AG08395 (cell line): ENCODE data around the gene ENPP6.
A peak's percentile ranks its signal among the peaks of the same experiment; 100 is the strongest.

ENCODE experiments used
- DNase-seq: peaks from one replicate; pipeline ENCODE4 v3.0.0; 2012; ENCODE audit warnings: mixed read lengths, low spot score

The ENPP6 gene

DNA sequence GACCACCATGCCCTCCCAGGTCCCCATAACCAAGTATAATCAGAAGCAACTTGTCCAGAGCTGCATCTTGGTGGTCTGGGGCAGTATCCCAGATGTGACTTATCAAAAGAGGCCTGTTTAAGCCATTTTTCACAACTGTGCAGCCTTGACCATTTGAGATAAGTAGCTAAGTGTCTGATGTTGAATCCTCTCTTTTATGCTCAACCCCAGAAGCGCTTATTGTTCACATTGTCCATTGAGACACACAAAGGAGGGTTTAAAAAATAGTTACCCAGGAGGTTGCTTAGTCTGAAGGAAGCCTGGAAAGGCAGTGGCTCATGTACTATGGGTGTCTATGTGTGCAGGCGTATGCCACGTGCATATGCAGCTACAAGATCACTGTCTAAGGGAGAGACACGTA, 27.0 kb downstream of the ENPP6 start:
- no peak for DNase-seq

- no peak for DNase-seq
These were observed 27.7 kb downstream of the ENPP6 start for GRCh38 chr4:184189966-184190365.

GRCh38 chr4:184188443-184189400, 29.0 kb downstream of the ENPP6 start:
- DNase-seq: no peak

DNA sequence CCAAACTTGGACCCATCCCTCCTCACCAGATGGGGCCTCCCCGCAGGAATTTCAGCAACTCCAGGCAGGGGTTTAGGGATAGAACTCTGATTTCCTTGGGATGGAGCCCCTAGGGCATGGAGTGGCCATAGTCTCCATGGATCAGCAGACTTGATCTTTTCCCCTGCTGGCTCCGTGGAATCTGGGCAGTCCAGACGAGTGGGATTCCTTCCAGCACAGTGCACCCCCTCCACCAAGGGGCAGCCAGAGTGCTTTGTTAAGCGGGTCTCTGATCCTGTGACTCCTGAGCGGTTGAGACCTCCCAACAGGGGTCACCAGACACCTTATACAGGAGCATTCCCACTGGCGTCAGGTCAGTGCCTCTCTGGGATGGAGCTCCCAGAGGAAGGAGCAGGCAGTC, 40.4 kb downstream of the ENPP6 start:
- DNase-seq: no peak

DNA sequence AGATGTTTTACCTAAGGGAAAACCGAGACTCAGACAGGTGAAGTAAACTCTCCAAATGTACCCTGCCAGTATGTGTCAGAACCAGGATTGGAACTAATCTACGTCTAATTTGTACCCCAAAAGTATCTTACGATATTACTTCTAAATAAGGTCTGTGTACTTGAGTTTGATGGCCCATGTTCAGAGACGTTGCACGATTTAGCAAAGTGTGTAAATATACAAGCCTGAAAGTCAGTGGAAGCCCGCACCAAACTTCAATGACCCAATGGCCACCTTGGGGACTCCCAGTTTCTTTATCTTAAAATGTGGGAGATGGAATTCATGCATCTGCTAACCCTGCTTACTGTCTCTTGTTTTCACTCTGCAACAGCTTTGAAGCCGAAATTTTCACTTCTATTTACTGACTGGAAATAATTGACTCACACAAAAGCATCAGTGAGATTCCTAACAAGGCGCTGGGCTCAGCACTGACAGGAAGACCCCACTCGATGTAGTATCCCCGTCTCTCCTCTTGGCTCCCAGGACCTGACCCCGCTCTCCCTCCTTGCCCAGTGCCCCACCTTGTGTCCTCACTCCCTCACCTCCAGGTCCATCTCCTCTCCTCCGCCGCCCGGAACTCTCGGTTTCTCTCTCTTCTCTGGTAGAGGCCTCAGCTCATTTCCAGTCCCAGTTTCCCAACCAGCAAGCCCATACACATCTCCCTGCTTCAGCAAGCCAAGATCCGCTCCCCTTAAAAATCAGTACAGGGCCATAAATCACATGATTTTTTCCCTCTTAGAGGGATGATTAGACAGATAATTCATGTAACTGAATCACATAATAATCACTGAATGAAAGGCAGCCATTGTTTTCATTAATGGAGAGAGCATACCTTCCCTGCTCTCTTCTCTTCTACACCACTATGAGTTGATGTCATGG, 42.8 kb downstream of the ENPP6 start:
- no peak for DNase-seq

DNA sequence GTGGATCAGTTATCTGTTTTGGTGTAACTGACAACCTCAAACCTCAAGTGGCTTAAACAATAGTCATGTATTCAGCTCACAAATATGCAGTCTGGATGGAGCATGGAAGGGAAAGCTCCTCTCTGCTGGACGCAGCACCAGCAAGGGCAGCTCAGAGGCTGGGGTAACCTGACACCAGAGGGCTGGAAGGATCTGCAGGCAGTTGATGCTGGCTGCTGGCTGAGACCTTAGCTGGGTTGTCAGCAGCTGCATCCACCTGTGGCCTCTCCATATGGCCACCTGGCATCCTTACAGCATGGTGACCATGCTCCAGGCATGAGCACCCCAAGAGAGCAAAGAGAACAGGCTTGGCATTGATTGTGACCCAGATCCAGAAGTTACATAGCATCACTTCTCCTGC, 46.7 kb downstream of the ENPP6 start:
- DNase-seq: peak; percentile 20

DNA sequence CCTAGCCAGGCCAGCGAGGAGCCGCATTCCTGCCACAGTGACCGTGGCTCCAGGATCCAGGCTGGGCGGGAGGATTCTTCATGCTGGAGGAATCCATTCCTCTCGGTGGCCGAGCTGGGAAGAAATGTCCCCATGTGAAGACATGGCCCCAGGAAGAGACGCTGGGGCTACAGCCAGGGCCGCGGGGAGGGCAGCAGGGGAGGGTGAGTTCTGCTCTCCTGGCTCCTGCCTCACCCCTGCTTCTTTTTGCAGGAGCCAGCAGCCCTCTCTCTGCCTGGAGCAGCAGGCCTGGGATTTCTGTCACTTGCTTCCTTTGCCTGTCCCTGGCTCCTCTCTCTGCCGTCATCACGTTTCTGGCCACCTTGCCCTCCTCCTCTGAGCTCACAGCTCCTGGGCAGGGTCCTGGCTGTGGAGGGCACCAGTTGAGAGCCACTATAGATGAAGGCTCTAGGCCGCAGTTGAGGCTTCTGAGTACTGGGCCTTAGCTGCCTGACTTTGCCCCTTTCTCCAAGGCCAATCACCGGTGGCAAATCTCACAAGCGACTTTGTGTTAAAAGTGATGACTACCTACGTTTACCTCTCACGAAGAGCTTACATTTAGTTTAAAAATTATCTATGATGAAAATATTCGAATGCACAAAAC, 48.3 kb downstream of the ENPP6 start:
- no peak for DNase-seq

DNA sequence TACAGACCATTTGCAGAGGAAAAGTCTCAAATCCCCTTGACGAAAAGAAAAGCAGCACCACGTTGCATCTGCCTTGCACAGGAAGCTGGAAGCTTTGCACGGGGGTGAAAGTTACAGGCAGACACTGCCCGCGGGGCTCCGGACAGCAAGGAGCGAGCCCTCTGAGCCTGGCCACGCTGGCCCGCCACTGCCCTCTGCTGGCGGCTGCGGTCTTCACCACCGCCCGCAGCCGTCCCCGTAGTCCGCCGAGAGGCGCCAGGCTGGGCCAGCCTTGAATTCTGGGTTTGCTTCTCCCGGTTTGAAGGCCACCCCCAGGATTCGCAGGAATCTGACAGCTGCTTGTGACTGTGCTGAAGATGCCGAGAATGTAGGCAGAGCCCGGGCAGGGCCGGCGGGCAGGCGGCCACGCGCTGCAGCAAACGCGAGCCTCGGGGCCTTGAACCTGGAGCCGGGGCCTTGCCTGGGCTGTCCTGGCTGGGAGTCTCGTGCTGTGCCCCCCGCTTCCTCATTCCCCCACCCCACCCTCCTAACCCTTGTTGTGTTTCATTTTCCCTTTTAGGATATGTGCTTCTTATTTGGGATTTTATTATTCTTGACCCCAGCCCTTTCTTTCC, 49.2 kb downstream of the ENPP6 start:
- peak; percentile 79 for DNase-seq

DNA sequence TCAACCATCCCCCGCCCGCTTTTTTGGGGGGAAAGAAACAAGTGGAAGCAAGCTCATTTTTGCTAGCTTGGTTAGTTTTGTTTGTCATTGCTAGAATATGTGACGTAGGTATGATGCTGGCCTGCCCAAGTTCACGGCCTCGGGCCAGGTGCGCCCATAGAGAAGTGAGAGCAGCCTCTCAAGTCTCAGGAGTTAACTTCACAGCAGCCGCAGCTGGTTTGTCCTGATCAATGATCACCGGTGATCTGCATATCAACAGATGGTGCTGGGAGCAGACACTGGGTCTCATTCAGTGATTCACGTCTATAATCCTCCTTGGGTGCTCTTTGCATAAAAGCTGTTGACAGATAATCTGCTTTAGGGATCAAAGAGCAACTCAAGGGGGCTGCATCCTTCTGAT, 50.1 kb downstream of the ENPP6 start:
- DNase-seq: no peak

GRCh38 chr4:184166736-184167135, 50.9 kb downstream of the ENPP6 start:
- DNase-seq: no peak

DNA sequence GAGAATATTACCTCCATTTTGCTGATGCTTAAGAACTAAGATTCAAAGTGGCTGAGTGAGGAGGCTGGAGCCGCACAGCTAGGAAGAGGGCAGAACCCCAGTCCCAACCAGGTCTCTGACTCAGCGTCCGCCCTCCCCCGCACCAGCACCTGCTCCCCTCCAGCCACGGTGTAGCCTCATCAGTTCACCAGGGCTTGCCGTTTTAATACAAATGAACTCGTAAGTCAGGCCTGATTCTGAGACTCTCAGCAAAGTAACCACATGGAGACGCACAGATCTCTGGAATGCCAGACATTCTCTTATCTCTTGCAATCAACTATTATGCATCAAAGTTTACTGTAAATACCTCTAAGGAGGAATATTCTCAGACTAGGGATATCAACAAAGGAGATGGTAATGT, 52.4 kb downstream of the ENPP6 start:
- DNase-seq: no peak

DNA sequence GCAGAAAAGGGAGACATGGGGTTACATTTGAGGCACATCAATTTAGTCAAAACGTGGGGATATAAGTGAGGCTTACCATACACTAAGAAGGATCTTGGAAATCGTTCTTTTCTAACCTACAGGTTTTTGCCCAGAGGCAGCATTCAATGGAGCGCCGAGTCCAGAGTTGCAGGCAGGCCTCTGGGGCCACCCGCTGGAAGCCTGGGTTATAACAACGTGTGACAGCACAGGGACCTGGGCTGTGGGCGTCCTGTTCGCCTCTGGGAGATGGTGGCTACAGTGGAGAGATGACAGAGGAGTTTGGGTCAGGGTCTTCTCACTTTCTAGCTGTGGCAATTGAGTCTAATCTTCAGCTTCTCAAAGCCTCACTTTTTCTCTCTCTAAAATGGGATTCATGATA, 53.9 kb downstream of the ENPP6 start:
- DNase-seq: peak; percentile 62

DNA sequence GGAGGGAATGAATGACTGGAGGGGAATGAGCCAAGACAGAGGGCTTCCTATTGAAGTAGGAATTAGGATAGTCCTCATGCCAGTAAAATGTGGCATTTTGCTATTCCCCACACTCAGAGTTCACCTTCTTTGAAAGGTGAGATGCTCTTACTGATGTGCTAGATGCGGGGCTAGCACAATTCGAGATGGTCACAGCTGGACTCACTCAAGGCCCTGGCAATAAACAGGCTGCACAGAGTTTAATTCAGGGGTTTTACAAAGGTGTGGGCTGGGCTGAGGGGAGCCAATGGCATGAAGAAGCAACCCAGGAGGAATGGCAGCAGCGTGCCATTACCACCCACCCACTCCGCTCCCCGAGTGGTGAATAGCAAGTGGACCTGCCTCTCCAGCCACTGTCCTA, 55.1 kb downstream of the ENPP6 start:
- DNase-seq: no peak

DNA sequence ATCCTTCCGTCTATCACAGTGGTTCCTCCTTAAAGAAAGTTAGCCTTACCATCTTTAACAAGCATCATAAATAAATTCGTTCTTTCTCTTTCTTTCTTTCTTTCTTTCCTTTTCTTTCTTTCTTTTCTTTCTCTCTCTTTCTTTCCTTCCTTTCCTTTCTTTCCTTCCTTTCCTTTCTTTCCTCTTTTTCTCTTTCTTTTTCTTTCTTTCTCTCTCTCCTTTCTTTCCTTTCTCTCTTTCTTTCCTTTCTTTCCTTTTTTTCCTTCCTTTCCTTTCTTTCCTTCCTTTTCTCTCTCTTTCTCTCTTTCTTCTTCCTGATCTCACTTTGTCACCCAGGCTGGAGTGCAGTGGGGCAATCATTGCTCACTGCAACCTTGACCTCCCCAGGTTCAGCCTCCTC, 60.4 kb downstream of the ENPP6 start:
- DNase-seq: no peak

- no peak for DNase-seq
These were observed 61.3 kb downstream of the ENPP6 start for GRCh38 chr4:184156163-184156920.

- DNase-seq: no peak
These were observed 63.5 kb downstream of the ENPP6 start for GRCh38 chr4:184154199-184154598.

GRCh38 chr4:184153781-184154180, 63.9 kb downstream of the ENPP6 start:
- DNase-seq: no peak

- no peak for DNase-seq
These were observed 65.6 kb downstream of the ENPP6 start for GRCh38 chr4:184151988-184152485.

DNA sequence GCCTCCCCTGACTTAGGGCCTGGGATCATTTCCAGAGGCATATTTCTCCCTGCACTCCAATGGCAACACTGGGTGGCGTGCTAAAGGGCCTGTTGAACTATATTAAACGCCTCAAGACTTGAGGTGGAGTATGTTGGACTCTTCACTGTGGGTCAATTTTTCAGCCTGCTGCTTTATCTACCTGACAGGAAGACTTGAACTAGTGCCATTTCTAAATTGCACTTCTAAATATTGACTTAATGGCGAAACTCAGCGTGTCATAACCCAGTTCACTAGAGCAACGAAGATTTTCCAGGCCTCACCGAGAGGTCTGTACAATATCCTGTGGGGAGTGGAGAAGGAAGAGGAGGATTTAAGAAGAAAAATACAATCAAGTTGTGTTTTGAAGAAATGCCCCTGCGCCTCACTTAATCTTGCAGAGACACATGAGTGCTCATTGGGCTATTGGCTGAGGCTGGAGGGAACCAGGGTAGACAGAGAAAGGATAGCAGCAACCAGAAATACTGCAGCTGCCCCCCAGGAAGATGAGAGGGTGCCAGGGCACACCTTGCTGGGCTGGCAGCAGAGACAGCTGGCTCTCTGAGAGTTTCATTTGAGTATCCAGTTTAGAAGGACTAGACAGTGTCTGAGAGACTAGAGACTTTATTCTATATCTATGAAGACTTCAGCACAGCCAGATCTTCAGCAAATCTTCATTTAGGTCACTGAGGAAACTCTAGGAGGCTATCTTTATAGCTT, 67.4 kb downstream of the ENPP6 start:
- no peak for DNase-seq
